Ovary (tissue), 3 donors: ENCODE measurements around the gene NOS1.

ENCODE experiments used
- CTCF ChIP-seq, 3 donors: fragments of 450-650 bp in 2 of 3; fragments of 200-600 bp in 1 of 3; IDR thresholded peaks; one replicate each; pipeline versions ENCODE4 v1.5.1 to v1.8.0; 2016 to 2022; ENCODE audit warnings: antibody characterized with exemption in 3 of 3, mild to moderate bottlenecking in 1 of 3
- EP300 ChIP-seq: sonication (generic); formaldehyde crosslinking; IDR thresholded peaks from one replicate; pipeline ENCODE4 v1.6.1; 2017; ENCODE audit warnings: antibody characterized with exemption
- donor health status: DM: no; HTN: no; CAD: no.

DNA sequence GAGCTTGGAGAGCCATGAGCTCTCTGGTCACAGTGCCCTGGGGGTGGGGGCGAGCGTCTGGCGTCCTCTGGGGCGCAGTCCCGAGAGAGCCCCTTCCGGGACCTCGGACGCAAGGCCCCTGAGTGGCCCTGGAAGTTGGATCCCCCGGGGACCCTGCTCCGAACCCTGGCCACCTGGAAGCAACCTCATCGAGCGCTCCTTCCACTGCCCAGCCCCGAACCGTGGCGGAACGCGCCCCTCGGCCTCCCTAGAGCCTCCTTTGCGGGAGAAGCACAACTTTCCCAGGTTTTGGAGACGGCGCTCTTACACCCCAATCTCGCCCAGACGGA lies 1.2 kb downstream of the NOS1 start:
- no peak for TF ChIP-seq CTCF (IDR thresholded peaks at IDR 0.05)
- no peak for TF ChIP-seq EP300
